Activated CD8-positive, alpha-beta memory T cell treated with anti-CD3 and anti-CD28 coated beads for 36 hours (primary cell): ENCODE data around the gene PAXIP1. TPM values are rescaled to one million over a fixed set of nuclear protein-coding genes. Genes with fewer than 3 reads are reported as not detected.

Experiments used
- CTCF ChIA-PET: fragments of 350-600 bp; sonication (Branson Sonifier 250); formaldehyde crosslinking; loops from one replicate; lab custom pipeline; 2021; ENCODE audit warnings: antibody characterized with exemption; lab: Charles Lee
- POLR2A ChIA-PET: fragments of 350-600 bp; sonication (Branson Sonifier 250); formaldehyde crosslinking; loops from one replicate; lab custom pipeline; 2021; ENCODE audit warnings: antibody characterized with exemption; lab: Charles Lee
- total RNA-seq, 2 experiments: library from RNA; stranded (reverse); gene quantifications; one replicate each; pipeline ENCODE4 v1.2.3, GENCODE V29; 2021

PAXIP1 gene
- total RNA-seq, 2 experiments from 2014 or later = 28.4 to 30.4 TPM

DNA sequence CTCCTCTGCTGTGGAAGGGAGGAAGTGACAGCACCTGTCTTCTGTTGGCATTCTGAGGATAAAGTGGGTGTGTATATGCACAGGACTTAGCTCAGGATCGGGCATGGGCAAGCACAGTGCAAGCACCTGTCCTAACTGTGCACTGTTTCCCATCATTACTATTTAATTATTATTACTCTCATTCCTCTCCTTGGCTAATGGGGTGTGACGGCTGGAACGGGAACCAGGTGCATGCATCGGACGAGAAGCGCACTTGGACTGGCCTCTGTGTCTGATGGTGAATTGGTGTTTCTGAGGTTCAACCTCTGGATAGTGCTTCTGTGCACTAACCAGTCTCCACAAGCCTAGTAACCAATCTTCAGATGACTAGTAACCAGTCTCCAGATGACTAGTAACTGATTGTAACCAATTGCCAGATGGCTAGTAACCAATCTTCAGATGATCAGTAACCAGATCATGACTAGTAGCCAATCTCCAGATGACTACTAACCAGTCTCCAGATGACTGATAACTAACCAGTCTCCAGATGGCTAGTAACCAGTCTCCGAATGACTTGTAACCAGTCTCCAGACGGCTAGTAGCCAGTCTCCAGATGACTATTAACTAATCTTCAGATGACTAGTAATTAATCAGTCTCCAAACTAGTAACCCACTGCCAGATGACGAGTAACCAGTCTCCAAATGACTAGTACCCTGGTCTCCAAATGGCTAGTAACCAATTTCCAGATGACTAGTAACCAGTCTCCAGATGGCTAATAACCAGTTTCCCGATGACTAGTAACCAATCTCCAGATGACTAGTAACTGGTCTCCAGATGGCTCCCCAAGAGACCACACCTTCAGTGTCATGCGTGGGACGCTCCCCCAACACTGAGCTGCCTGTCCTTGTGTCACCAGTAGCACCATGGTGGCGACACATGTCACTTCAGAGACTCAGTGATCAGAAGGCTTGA is 85.8 kb downstream of the PAXIP1 start:
- ChIA-PET CTCF (no interaction called here), POLR2A (no interaction called here)

DNA sequence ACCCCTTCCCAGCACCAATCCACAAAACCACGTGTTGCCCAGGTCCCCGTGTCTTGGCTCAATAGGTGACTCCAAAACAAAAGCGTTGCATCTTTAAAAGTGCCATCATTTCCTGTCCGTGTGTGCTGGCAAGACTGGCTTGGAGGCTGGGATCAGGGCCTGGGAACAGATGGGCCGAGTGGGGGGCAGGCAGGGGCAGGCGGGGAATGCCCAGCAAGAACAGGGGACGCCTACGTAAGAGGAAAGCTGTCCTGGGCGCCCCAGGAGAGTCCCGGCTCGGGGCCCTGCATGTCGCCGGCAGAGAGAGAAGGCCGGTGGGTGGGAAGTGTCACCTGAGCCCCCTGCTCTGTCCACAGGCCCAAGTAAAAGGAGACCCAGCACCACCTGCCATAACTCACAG is 86.5 kb downstream of the PAXIP1 start:
- POLR2A ChIA-PET = no interaction called here
- CTCF ChIA-PET = interaction anchor here (1.1 kb wide), 1 partner anchor 11 kb away, joined by 3 read pairs; no protein-coding TSS in a partner anchor

DNA sequence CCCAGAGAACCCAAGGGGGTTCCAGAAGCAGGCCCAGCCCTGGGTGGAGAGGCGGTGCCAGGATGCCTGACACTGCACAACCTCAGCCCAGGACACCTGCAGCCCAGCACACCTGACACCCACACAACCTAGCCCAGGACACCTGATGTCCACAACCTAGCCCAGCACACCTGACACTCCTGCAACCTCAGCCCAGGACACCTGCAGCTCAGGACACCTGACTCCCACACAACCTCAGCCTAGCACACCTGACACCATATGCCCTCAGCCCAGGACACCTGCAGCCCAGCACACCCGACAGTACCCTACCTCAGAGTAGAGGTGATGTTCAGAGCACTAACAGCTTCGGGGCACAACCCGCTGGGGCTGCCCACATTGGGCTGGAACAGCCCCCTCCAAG is 87.3 kb downstream of the PAXIP1 start:
- ChIA-PET POLR2A (no interaction called here), CTCF (interaction anchor here (1.1 to 1.2 kb wide), 2 partner anchors 12 to 429 kb away, joined by 3 to 6 read pairs; no protein-coding TSS in a partner anchor)

DNA sequence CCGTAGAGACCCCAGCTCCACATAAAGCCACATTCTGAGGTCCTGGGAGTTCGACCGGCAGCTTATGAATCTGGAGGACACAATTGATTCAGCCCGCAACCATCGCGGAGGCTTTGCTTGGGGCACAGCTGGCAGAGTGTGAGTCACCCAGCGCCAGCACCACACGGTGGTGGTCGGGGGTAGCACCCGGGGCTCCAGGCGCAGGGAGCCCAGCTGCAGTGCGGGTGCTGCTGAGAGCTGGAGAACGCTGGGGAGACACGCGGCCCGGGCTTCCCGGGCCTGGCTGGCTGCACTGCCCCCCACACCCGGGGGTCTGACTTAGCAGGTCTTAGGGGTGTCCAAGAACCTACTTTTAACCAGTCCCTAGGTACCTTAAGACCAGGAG is 87.9 kb downstream of the PAXIP1 start:
- ChIA-PET POLR2A (no interaction called here), CTCF (interaction anchor here (1.2 kb wide), 1 partner anchor 430 kb away, joined by 6 read pairs; no protein-coding TSS in a partner anchor)

DNA sequence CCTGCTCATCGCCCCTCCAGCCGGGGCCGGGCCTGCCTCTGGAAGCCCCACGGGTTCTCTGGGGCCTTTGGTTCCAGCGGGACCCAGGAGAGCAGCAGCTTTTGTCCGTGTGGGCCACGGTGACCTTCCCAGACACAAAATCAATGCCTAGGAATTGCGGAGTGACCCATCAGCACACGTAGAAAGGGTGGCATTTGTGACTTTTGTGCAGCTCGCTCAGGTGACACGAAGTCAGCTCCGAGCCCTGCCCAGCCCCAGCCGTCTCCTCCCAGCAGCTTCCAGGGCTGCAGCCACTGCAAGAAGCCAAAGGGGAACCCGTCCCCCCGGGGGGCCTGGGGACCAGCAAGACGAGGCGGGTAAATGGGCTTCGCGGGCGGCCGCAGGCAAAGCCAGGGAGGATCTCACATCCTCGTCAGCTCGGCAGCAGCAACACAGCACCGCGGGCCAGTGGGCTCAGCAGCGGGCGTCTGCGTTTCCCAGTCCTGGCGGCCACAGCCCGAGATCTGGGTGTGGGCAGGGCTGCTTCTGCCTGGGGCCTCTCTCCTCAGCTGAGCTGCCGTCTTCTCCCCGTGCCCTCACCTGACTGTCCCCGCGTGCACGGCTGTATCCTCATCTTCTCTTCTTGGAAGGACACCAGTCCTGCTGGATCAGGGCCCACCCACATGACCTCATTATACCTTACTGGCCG is 88.5 kb downstream of the PAXIP1 start:
- ChIA-PET POLR2A (no interaction called here), CTCF (interaction anchor here (0.7 to 2.3 kb wide), 8 partner anchors 13 to 537 kb away, joined by 3 to 10 read pairs (median 4); no protein-coding TSS in a partner anchor)

DNA sequence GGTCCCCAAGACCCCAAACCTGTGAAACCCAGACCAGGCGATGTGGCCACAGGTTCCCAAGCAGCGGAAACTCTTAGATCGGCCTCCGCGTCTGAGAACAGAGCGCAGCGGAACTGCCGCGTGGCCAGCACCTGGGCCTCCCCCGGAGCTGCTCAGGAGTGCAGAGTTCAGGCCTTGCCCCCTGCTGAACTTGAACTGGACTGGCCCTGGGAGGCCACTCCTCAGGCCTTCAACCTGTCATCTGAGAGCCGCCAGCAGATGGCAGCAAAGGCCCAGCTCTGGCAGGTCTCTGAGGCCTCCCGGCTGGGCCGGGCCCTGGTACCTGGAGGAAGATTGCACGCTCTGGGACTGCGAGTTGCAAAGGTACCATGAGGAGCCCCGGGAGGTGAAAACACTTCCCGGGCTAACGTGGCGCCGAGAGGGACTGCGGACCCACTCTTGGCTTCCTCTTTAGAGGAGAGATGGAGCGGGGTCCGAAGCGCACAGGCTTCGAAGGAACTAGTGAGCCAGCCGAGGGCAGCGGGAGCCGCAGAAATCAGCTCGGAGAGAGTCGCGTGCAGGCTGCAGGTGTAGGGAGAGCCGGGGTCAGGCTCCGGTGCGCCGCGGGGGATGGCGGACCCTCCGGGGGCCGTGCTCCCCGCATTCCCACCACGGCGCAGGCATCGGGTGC is 89.2 kb downstream of the PAXIP1 start:
- ChIA-PET POLR2A (no interaction called here), CTCF (interaction anchor here (0.7 to 2.3 kb wide), 8 partner anchors 10 to 538 kb away, joined by 3 to 10 read pairs (median 4); no protein-coding TSS in a partner anchor)

DNA sequence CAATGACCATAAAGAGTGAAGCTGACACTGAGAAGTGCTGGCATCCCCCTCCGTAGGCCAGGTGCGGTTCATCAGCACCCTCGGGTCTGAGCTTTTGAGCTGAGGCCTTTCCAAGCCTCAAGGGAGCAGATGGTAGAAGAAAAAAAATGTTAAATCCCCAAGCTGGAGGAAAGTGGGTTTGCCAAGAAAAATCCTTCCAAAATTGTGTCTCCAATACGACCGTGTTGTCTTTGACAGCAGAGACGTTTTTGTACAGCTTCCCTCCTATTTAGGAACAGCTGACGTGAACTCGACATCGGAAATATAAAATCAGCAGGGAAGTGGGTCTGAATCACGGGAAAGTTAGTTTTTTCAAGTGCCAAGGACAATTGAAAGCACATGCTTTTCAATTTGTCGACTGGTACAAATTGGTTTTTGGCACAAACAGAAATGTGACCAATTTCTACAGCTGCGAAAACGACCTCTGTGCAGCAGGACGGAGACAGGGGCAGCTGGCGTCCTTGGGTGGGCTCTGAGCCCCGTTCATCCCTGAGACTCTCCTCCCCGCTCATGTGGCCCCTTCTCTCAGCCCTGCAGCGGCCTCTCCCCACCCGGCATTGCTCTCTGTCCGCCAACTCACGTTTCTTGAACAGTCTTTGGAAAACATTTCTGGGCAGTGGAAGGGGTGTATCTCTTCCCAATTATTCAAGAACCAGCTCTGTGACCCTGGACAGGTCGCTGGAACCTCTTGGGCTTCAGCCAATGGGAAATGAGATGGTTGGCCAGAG is 89.9 kb downstream of the PAXIP1 start:
- CTCF ChIA-PET = interaction anchor here (0.8 to 2.3 kb wide), 4 partner anchors 11 to 539 kb away, joined by 3 to 10 read pairs (median 4); no protein-coding TSS in a partner anchor
- POLR2A ChIA-PET = no interaction called here

DNA sequence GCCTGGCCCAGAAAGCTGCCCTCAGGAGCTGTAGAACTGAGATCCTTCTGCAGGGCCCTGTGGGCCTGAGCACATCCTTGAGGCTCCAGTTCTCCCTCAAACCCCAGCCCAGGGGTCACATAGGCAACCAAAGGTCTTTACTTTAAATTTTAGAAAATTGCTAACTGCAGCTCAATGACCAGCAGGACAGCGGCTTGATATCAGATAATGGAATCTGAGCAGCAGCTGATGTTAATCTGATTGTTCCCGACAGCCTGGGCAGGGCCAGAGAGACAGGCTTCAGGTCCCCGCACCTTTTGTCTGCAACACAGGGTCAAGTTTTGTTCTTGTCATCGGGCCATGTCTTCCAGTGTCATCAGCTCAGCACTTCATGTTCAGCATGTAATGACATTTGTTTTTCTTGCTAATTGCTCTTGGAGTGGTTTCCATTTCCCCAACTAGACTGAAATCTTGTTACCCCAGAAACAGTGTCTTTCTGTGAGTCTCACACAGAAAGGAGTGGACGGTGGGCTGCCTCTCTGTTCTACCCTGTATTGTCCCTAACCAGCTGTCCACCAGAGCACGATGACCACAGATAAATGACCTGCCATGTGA is 91.0 kb downstream of the PAXIP1 start:
- CTCF ChIA-PET = interaction anchor here (1.1 to 2.3 kb wide), 3 partner anchors 16 to 433 kb away, joined by 3 to 10 read pairs (median 4); no protein-coding TSS in a partner anchor
- POLR2A ChIA-PET = no interaction called here

DNA sequence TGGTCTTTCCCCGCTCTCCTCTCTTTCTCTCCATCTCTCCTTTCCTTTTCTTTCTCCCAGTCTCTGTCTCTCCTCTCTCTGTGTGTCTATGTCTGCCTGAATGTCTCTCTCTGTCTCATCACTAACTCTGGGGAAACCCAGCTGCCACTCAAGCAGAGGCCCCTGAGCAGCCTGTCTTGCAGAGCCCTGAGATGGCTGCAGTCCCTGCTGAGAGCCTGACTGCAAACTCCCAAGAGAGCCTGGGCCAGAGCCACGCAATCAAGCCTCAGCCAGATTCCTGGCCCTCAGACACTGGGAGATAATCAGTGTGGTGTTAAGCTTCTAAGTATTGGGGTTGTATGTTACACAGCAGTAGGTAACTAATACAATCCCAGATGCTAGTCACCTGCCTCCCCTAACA is 91.5 kb downstream of the PAXIP1 start:
- CTCF ChIA-PET = interaction anchor here (1.1 to 1.3 kb wide), 2 partner anchors 16 to 433 kb away, joined by 3 to 4 read pairs; no protein-coding TSS in a partner anchor
- POLR2A ChIA-PET = no interaction called here

DNA sequence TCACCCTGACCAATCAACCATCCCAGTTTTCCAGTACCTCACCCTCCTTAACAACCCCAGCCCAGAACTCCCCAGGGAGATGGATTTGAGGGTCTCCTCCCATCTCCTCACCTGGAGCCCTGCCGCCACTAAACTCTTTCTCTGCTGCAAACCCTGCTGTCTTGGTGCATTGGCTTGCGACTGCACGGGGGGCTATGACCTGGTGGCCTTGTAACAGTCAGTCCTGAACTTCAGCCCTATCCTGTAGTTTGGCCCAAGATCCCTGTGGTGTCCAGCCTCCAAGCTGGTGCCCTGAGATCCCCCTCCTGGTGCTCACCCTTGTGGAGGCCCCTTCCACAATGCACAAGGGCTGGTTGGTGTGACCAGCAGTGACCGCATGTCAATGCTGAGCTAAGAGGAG is 91.9 kb downstream of the PAXIP1 start:
- ChIA-PET CTCF (interaction anchor here (1.1 kb wide), 1 partner anchor 17 kb away, joined by 4 read pairs; no protein-coding TSS in a partner anchor), POLR2A (no interaction called here)

DNA sequence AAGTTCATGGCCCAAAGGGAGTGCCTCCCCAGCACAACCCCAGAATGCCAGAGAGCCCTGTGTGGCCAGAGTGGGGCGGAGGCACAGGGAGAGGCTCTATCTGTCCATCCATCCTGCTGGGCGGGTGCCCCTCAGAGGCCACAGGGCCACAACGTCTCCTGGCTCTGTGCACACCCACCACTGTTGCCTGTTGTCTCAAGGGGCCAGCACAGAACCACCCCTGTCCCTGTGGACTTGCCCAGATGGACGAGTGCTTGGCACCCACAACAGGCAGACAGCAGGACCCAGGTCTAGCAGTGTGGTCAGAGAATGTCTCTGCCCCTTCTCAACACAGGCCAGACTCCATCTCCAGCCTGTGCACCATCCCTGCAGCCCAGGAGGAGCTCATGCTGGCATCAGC is 92.8 kb downstream of the PAXIP1 start:
- ChIA-PET CTCF (no interaction called here), POLR2A (no interaction called here)

DNA sequence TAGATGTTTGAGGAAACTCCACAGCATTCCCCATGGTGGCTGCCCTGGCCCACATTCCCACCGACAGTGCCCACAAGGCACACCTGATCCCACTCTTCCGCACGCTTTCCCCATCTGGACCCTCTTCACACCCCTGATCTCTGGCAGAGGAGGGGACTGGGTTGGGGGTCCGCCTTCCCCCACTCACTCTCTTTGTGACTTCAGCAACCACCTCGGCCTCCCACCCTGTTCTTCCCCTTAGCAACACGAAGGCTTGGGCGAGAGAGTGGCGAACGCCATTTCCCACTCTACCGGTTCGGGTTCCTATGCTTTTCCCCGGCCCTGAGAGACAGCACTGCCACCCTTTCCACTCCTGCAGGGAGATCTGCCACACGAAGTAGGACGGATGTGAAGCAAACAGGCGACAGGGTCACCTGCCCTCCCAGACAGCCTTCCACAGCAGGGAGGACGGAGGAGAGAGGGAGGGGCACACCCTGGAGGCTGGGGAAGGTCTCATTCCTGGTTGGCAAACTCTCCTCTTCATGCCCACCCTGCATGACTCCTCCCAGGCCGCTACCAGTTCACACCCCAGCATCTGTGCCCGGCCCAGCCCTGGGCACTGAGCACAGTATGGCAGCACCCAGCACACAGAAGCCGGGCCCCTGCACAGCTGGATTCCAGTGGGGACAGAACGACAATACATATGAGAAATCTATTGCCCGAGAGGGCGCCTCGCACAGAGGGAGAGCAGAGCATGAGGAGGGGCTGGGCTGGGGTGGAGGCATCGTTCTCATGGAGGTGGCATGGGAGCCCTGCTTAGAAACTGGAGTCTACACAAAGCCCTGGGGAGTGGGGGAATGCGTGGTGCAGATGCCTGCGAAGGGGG is 93.5 kb downstream of the PAXIP1 start:
- CTCF ChIA-PET = no interaction called here
- POLR2A ChIA-PET = no interaction called here

DNA sequence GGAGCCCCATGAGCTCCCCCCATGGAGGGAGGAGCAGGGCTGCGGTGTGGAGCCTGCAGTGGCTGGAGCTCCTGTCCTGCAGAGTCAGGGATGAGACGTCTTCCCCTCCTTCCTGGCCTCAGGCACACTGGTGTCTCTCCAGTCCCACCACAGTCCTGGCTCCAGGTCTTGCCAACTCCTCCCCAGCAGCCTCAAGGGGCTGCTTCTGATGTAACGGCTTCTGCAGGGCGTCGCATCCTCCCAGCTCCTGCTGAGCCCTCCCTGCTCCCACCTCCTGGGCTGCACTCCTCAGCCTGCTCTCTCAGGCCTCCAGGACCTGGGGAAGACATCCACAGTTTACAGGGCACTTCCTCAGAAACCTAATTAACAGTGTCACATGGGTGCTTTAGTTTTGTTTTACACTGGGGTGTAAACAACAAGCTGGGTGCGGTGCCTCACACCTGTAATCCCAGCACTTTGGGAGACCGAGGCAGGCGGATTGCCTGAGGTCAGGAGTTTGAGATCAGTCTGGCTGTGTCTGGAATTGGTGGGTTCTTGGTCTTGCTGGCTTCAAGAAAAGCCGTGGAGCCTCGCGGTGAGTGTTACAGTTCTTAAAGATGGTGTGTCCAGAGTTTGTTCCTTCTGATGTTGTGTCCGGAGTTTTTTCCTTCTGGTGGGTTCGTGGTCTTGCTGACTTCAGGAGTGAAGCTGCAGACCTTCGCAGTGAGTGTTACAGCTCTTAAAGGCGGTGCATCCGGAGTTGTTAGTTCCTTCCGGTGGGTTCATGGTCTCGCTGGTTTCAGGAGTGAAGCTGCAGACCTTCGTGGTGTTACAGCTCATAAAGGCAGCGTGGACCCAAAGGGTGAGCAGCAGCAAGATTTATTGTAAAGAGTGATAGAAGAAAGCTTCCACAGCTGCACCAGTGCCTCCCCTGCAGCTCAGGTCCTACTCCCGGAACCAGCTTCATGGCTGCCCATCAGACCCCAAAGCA is 95.0 kb downstream of the PAXIP1 start:
- ChIA-PET CTCF (no interaction called here), POLR2A (no interaction called here)

DNA sequence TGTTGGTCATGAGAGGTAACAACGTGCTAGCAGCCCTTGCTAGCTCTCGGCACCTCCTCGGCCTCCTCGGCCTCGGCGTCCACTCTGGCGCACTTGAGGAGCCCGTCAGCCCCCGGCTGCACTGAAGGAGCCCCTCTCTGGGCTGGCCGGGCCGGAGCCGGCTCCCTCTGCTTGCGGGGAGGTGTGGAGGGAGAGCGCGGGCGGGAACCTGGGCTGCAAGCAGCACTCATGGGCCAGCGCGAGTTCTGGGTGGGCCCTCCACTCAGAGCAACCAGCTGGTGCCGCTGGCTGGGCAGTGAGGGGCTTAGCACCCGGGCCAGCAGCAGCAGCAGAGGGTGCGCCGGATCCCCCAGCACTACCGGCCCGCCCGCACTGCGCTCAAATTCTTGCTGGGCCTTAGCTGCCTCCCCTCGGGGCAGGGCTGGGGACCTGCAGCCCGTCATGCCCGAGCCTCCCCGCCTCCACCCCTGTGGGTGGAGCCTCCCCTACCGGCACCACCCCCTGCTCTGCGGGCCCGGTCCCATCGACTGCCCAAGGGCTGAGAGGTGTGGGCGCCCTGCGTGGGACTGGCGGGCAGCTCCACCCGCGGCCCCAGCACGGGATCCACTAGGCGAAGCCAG is 96.1 kb downstream of the PAXIP1 start:
- ChIA-PET POLR2A (no interaction called here), CTCF (no interaction called here)

DNA sequence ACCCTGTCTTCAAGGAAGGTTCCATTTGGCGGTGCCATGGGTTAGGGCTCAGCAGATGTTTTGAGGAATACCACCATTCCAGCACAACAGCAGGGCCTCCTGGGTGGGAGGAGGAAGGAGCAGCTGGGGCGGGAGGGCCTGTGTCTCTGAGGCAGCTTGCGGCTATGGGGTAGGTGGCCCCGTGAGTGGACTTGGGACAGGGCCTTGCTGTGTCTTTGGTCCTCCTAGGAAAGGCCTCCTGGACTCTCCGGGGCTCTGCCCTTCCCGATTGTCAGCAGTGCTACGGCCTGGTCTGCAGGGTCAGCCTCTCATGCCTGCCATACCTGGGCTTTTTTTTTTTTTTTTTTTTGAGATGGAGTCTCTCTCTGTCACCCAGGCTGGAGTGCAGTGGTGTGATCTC is 96.7 kb downstream of the PAXIP1 start:
- ChIA-PET CTCF (no interaction called here), POLR2A (no interaction called here)

DNA sequence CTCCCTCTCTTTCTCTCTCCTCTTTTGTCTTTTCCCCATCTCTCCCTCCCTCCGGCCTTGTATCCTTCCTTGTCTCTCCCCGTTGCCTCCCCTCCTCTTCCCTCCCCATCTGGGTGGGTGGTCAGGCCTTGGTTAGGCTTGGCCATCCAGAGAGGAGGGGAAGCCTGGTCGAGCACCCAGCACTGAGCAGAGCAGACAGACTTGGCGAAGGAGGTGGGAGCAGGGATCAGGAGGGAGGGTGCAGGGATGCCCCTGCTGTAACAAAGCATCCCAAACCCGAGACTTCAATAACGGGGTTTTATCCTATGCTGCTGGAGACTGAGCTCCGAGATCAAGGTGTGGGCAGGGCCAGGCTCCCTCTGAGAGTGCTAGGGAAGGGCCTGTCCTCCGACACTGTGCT is 97.3 kb downstream of the PAXIP1 start:
- ChIA-PET POLR2A (no interaction called here), CTCF (no interaction called here)
